IMR-90 (cell line): ENCODE measurements around the gene IGF1.

Experiments
- CTCF ChIP-seq: conservative IDR thresholded peaks from 2 replicates; pipeline ENCODE4 v1.5.1; 2012; ENCODE audit warnings: mild to moderate bottlenecking, low read depth, low read length, improper control_type of control experiment
- MAFK ChIP-seq: IDR thresholded peaks from 2 replicates; pipeline ENCODE4 v1.6.1; 2012; ENCODE audit warnings: low read depth, low read length, improper control_type of control experiment
- POLR2A ChIP-seq: IDR thresholded peaks from 2 replicates; pipeline ENCODE4 v1.6.1; 2012; ENCODE audit warnings: mild to moderate bottlenecking, low read depth, low read length
- RAD21 ChIP-seq: IDR thresholded peaks from 2 replicates; pipeline ENCODE4 v1.6.1; 2012; ENCODE audit warnings: low read length, improper control_type of control experiment
- SMC3 ChIP-seq: fragments of 150-350 bp; IDR thresholded peaks from 2 replicates; pipeline ENCODE4 v1.6.1; 2016; ENCODE audit warnings: low read depth, mild to moderate bottlenecking, antibody characterized with exemption, low read length, moderate library complexity

GRCh38 chr12:102410511-102410910, 69.9 kb downstream of the IGF1 start:
- TF ChIP-seq SMC3 (no peak), MAFK (no peak), RAD21 (no peak), POLR2A (no peak), CTCF (no peak)
